Peyer's patch (tissue), 4 donors: ENCODE measurements around the gene SSTR5.

Experiments
- POLR2A ChIP-seq, 2 donors: fragments of 450-650 bp; IDR thresholded peaks; one replicate each; pipeline ENCODE4 v1.5.1; 2017; ENCODE audit warnings: antibody characterized with exemption in 2 of 2, mild to moderate bottlenecking in 2 of 2, moderate library complexity in 2 of 2
- TF ChIP-seq, protein P1 (sequence below), 6 experiments: fragments of 450-650 bp in 4 of 6; fragments of 200-600 bp in 2 of 6; sonication (generic) in 1 of 6; IDR thresholded peaks; one replicate each; pipeline ENCODE4 v1.5.1; 2017 to 2019; ENCODE audit warnings: antibody characterized with exemption in 6 of 6, mild to moderate bottlenecking in 3 of 6, moderate library complexity in 1 of 6

DNA sequence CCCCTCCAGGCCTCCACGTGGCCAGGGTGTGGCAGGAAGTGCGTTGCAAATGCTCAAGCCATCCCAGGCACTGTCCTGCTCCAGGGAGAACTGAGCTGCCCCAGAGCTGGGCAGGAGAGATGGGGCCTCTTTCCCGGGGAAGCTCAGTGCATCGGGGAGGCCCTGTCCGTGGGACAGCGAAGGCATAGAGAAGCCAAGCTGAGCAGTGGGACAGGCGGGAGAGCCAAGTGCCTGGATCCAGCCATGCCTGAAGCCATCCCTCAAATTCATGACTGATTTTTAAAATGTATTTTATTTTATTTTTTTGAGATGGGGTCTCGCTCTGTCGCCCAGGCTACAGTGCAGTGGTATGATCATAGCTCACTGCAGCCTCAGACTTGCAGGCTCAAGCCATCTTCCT lies 25.4 kb upstream of the SSTR5 start:
- TF ChIP-seq, protein P1, sequence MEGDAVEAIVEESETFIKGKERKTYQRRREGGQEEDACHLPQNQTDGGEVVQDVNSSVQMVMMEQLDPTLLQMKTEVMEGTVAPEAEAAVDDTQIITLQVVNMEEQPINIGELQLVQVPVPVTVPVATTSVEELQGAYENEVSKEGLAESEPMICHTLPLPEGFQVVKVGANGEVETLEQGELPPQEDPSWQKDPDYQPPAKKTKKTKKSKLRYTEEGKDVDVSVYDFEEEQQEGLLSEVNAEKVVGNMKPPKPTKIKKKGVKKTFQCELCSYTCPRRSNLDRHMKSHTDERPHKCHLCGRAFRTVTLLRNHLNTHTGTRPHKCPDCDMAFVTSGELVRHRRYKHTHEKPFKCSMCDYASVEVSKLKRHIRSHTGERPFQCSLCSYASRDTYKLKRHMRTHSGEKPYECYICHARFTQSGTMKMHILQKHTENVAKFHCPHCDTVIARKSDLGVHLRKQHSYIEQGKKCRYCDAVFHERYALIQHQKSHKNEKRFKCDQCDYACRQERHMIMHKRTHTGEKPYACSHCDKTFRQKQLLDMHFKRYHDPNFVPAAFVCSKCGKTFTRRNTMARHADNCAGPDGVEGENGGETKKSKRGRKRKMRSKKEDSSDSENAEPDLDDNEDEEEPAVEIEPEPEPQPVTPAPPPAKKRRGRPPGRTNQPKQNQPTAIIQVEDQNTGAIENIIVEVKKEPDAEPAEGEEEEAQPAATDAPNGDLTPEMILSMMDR (IDR thresholded peaks at IDR 0.05), result no peak
- no peak for TF ChIP-seq POLR2A (IDR thresholded peaks at IDR 0.05)
